HCT116 (cell line): ENCODE results near the gene ATP6V1G2. TPM values are rescaled to one million over a fixed set of nuclear protein-coding genes. Genes with fewer than 3 reads are reported as not detected.

Experiments
- ATAC-seq: fragments of 200-7000 bp; cut with Tn5 transposase; 2 replicates; pipeline ENCODE4 v1.9.1; 2020; ENCODE audit warnings: mild to moderate bottlenecking, moderate library complexity
- BruUV-seq: library from RNA; stranded (reverse); fragments of 400-500 nt; replicated peaks from 2 replicates; lab custom pipeline; 2021; lab: Mats Ljungman, UMichigan
- CTCF ChIA-PET: fragments of 300-600 bp; sonication (Branson Sonifier 250); formaldehyde crosslinking; loops from one replicate; lab custom pipeline; 2021; ENCODE audit warnings: antibody characterized with exemption; lab: Charles Lee
- POLR2A ChIA-PET: fragments of 300-600, 350-600 bp; sonication (Branson Sonifier 250); formaldehyde crosslinking; loops from one replicate; lab custom pipeline; 2021; ENCODE audit warnings: antibody characterized with exemption; lab: Charles Lee
- RAD21 ChIA-PET, 2 experiments: fragments of 300-600 bp; sonication (Branson Sonifier 250); formaldehyde crosslinking; loops; one replicate each; lab custom pipeline; 2023; ENCODE audit warnings: low total read pairs in 2 of 2; ENCODE audit not compliant: uncharacterized antibody in 2 of 2, unreplicated experiment in 2 of 2, low non-redundant PET in 1 of 2; lab: Charles Lee
- DNase-seq: peaks from one replicate; pipeline ENCODE4 v3.0.0-alpha.2; 2010; ENCODE audit warnings: low read depth, low spot score
- H2AFZ ChIP-seq: fragments of 200-600 bp; shearing (Covaris generic), sonication (generic); 2 replicates; pipeline ENCODE4 v1.6.1; 2017; ENCODE audit warnings: low read depth, mixed run types, mixed read lengths, antibody characterized with exemption, low read length; ENCODE audit not compliant: poor library complexity, severe bottlenecking
- H3K27ac ChIP-seq: 2 replicates; pipeline ENCODE4 v1.5.1; 2012; ENCODE audit warnings: low read depth, low read length
- H3K27me3 ChIP-seq: fragments of 200-600 bp; sonication (generic); 2 replicates; pipeline ENCODE4 v1.6.1; 2016; ENCODE audit warnings: mixed run types, low read length, mixed read lengths; ENCODE audit not compliant: insufficient read depth
- H3K36me3 ChIP-seq, 2 experiments: fragments of 200-500 bp in 1 of 2; fragments of 200-600 bp in 1 of 2; sonication (Bioruptor generic) in 1 of 2; sonication (generic) in 1 of 2; 2 replicates each; pipeline versions ENCODE4 v1.5.1 to v1.6.1; 2014 to 2016; ENCODE audit warnings: low read length in 2 of 2, inconsistent platforms in 1 of 2, mixed read lengths in 1 of 2, mixed run types in 1 of 2; ENCODE audit not compliant: insufficient read depth in 2 of 2, control insufficient read depth in 1 of 2
- H3K4me1 ChIP-seq, 2 experiments: fragments of 200-600 bp in 1 of 2; sonication (generic) in 1 of 2; 2 replicates each; pipeline versions ENCODE4 v1.5.1 to v1.6.1; 2012 to 2017; ENCODE audit warnings: low read length in 2 of 2, inconsistent platforms in 1 of 2, mild to moderate bottlenecking in 1 of 2, mixed read lengths in 1 of 2, mixed run types in 1 of 2, moderate library complexity in 1 of 2; ENCODE audit not compliant: insufficient read depth in 2 of 2, control insufficient read depth in 1 of 2
- H3K4me2 ChIP-seq: fragments of 200-600 bp; sonication (generic); 2 replicates; pipeline ENCODE4 v1.6.1; 2017; ENCODE audit warnings: mixed run types, low read length, mixed read lengths
- H3K4me3 ChIP-seq, 2 experiments: fragments of 200-600 bp in 1 of 2; sonication (generic) in 1 of 2; replicated peaks in 1 of 2; 2 replicates each; pipeline ENCODE4 v1.5.1; 2011 to 2016; ENCODE audit warnings: low read length in 2 of 2, control low read depth in 1 of 2, low read depth in 1 of 2, mild to moderate bottlenecking in 1 of 2, mixed read lengths in 1 of 2, mixed run types in 1 of 2
- H3K79me2 ChIP-seq: fragments of 200-600 bp; sonication (generic); 2 replicates; pipeline ENCODE4 v1.6.1; 2017; ENCODE audit warnings: mild to moderate bottlenecking, mixed run types, low read length, moderate library complexity, mixed read lengths; ENCODE audit not compliant: insufficient read depth
- H3K9ac ChIP-seq: fragments of 200-600 bp; sonication (generic); 2 replicates; pipeline ENCODE4 v1.6.1; 2016; ENCODE audit warnings: low read length, mixed read lengths
- H3K9me2 ChIP-seq: fragments of 200-600 bp; sonication (generic), shearing (Covaris generic); 2 replicates; pipeline ENCODE4 v1.6.1; 2017; ENCODE audit warnings: mixed run types, mild to moderate bottlenecking, moderate library complexity; ENCODE audit not compliant: insufficient read depth
- H3K9me3 ChIP-seq, 2 experiments: fragments of 200-500 bp in 1 of 2; fragments of 200-600 bp in 1 of 2; sonication (Bioruptor generic) in 1 of 2; sonication (generic) in 1 of 2; 2 replicates each; pipeline ENCODE4 v1.6.1; 2014 to 2017; ENCODE audit warnings: low read length in 2 of 2, mixed read lengths in 2 of 2, inconsistent platforms in 1 of 2, low read depth in 1 of 2, mild to moderate bottlenecking in 1 of 2, mixed run types in 1 of 2, moderate library complexity in 1 of 2; ENCODE audit not compliant: control insufficient read depth in 1 of 2, insufficient read depth in 1 of 2
- H4K20me1 ChIP-seq: fragments of 200-600 bp; sonication (generic), shearing (Covaris generic); 2 replicates; pipeline ENCODE4 v1.6.1; 2017; ENCODE audit warnings: mixed run types, mild to moderate bottlenecking, moderate library complexity; ENCODE audit not compliant: insufficient read depth
- CBX3 ChIP-seq: IDR thresholded peaks from 2 replicates; pipeline ENCODE4 v1.6.1; 2012; ENCODE audit warnings: low read depth
- CEBPB ChIP-seq: IDR thresholded peaks from 2 replicates; pipeline ENCODE4 v1.6.1; 2012; ENCODE audit warnings: low read depth
- ELF1 ChIP-seq: IDR thresholded peaks from 2 replicates; pipeline ENCODE4 v1.6.1; 2012; ENCODE audit warnings: low read depth, borderline replicate concordance
- EZH2 ChIP-seq: fragments of 200-600 bp; sonication (generic); IDR thresholded peaks from 2 replicates; pipeline ENCODE4 v1.6.1; 2017; ENCODE audit warnings: antibody characterized with exemption, mixed run types
- EZH2phosphoT487 ChIP-seq: fragments of 200-600 bp; IDR thresholded peaks from 2 replicates; pipeline ENCODE4 v1.6.1; 2018; ENCODE audit warnings: antibody characterized with exemption, borderline replicate concordance
- JUND ChIP-seq: IDR thresholded peaks from 2 replicates; pipeline ENCODE4 v1.6.1; 2012
- SIN3A ChIP-seq: IDR thresholded peaks from 2 replicates; pipeline ENCODE4 v1.6.1; 2012; ENCODE audit warnings: low read depth
- SP1 ChIP-seq: IDR thresholded peaks from 2 replicates; pipeline ENCODE4 v1.6.1; 2012; ENCODE audit warnings: low read depth
- ZFX ChIP-seq: fragments of 450-650 bp; IDR thresholded peaks from 2 replicates; pipeline ENCODE4 v1.6.1; 2017
- ZNF274 ChIP-seq: fragments of 200-500 bp; sonication (Bioruptor generic); IDR thresholded peaks from 2 replicates; pipeline ENCODE4 v1.6.1; 2014; ENCODE audit warnings: mild to moderate bottlenecking, low read depth, low read length, inconsistent platforms
- intact Hi-C: fragments of 100-400 bp; cut with micrococcal nuclease; formaldehyde crosslinking; loops from 2 replicates; pipeline ENCODE4 v1.10.0; 2022
- total RNA-seq: library from RNA; stranded (reverse); gene quantifications from one replicate; pipeline ENCODE4 v1.2.1, GENCODE V29; 2021; ENCODE audit not compliant: unreplicated experiment
- TF ChIP-seq, protein P1 (sequence below): IDR thresholded peaks from 2 replicates; pipeline ENCODE4 v1.6.1; 2012
- TF ChIP-seq, protein P2 (sequence below): IDR thresholded peaks from 2 replicates; pipeline ENCODE4 v1.6.1; 2012
- TF ChIP-seq, protein P3 (sequence below): IDR thresholded peaks from 2 replicates; pipeline ENCODE4 v1.6.1; 2012; ENCODE audit warnings: low read depth
- TF ChIP-seq, protein P4 (sequence below): IDR thresholded peaks from 2 replicates; pipeline ENCODE4 v1.6.1; 2011; ENCODE audit warnings: mild to moderate bottlenecking, low read length, moderate library complexity; ENCODE audit not compliant: insufficient replicate concordance; ENCODE audit errors: extremely low read depth

ATP6V1G2 gene
- total RNA-seq, 1 experiment from 2014 or later: 1.8 TPM

DNA sequence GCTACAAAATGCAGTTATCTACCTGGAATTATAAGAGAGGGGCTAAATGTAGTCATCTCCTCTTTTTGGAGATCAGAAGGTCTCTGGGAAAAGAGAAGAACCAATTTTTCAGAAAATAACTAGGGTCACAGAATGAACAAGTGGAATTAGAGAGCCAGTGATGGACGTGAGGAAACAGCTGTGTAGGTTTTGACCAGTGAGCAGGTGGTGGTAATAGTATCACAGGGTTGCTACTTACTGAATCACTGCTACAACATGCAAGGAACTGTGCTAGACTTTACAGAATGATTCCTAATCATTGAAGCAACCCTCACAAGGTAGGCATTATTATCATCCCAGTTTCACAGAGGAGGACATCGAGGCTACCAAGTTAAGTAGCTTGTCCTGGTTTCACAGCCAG lies 1.7 kb downstream of the ATP6V1G2 start:
- BruUV-seq: no TSS peak
- no peak overlapping the region for H3K4me2 ChIP-seq
- no peak for TF ChIP-seq ZFX
- TF ChIP-seq, protein P1, sequence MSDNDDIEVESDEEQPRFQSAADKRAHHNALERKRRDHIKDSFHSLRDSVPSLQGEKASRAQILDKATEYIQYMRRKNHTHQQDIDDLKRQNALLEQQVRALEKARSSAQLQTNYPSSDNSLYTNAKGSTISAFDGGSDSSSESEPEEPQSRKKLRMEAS: no peak
- no peak overlapping the region for H2AFZ ChIP-seq
- H4K20me1 ChIP-seq: peaks cover 14% of the 10 kb centered on the region; the same call in 1 of the 2 replicates
- no peaks in the 10 kb centered on the region for H3K9me2 ChIP-seq
- ATAC-seq: no peak
- H3K27ac ChIP-seq: no peak overlapping the region
- no peak for DNase-seq
- peaks cover 25 to 42% of the 10 kb centered on the region in 2 experiments for H3K4me1 ChIP-seq
- H3K9me3 ChIP-seq: no peaks in the 10 kb centered on the region
- H3K36me3 ChIP-seq: peaks cover 12 to 15% of the 10 kb centered on the region in 2 experiments
- H3K9ac ChIP-seq: no peak overlapping the region
- H3K27me3 ChIP-seq: no peaks in the 10 kb centered on the region
- intact Hi-C loops: loop anchor here (10.0 kb wide), 1 partner anchor 290 kb away; no protein-coding TSS in a partner anchor
- ChIA-PET POLR2A (no interaction called here), CTCF (interaction anchor here (5.0 kb wide), 1 partner anchor 54 kb away, joined by 78 read pairs; no protein-coding TSS in a partner anchor), RAD21 (no interaction called here)
- H3K4me3 ChIP-seq: no peak overlapping the region
- H3K79me2 ChIP-seq: peaks cover 41% of the 10 kb centered on the region

DNA sequence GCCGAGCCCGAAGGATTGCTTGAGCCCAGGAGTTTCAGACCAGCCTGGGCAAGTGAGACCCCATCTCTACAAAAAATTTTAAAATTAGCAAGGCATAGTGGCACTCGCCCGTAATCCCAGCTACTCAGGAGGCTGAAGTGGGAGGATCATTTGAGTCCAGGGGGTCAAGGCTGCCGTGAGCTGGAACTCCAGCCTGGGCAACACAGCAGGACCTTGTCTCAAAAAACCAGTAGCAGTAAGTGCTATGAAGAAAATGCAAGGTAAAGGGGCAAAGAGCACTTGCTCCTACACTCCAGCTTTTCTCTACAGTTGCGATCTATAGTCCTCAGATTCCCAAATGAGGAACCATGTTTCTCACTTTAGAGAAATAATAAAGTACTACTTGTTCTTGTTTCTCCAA lies 2.8 kb downstream of the ATP6V1G2 start:
- Histone ChIP-seq H3K4me1 (peaks cover 25 to 48% of the 10 kb centered on the region in 2 experiments), H3K9me3 (no peaks in the 10 kb centered on the region), H3K79me2 (peaks cover 51% of the 10 kb centered on the region), H3K4me3 (peak overlapping the region; percentile 85 to 98; a peak in 3 of 4 replicates), H3K36me3 (peaks cover 19 to 21% of the 10 kb centered on the region in 2 experiments), H3K4me2 (peak overlapping the region; percentile 85), H3K27ac (peak overlapping the region; percentile 96; the same call in 1 of the 2 replicates), H3K9ac (no peak overlapping the region), H3K27me3 (no peaks in the 10 kb centered on the region), H2AFZ (no peak overlapping the region), H3K9me2 (no peaks in the 10 kb centered on the region), H4K20me1 (peaks cover 24% of the 10 kb centered on the region; the same call in 1 of the 2 replicates)
- intact Hi-C loops: loop anchor here (10.0 kb wide), 1 partner anchor 291 kb away; no protein-coding TSS in a partner anchor
- ATAC-seq: no peak
- no peak for DNase-seq
- BruUV-seq: no TSS peak
- ChIA-PET CTCF (no interaction called here), POLR2A (interaction anchor here (0.7 to 2.4 kb wide), 2 partner anchors 39 to 121 kb away, joined by 3 to 8 read pairs; partner anchors contain the start of genes CSNK2B and GPANK1), RAD21 (no interaction called here)
- TF ChIP-seq ZFX (no peak), JUND (no peak), CEBPB (no peak), ELF1 (no peak), CBX3 (no peak), SP1 (no peak), EZH2phosphoT487 (no peak), EZH2 (no peak), SIN3A (no peak), ZNF274 (no peak)
- TF ChIP-seq, protein P1: no peak
- TF ChIP-seq, protein P2, sequence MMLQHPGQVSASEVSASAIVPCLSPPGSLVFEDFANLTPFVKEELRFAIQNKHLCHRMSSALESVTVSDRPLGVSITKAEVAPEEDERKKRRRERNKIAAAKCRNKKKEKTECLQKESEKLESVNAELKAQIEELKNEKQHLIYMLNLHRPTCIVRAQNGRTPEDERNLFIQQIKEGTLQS: no peak
- TF ChIP-seq, protein P3, sequence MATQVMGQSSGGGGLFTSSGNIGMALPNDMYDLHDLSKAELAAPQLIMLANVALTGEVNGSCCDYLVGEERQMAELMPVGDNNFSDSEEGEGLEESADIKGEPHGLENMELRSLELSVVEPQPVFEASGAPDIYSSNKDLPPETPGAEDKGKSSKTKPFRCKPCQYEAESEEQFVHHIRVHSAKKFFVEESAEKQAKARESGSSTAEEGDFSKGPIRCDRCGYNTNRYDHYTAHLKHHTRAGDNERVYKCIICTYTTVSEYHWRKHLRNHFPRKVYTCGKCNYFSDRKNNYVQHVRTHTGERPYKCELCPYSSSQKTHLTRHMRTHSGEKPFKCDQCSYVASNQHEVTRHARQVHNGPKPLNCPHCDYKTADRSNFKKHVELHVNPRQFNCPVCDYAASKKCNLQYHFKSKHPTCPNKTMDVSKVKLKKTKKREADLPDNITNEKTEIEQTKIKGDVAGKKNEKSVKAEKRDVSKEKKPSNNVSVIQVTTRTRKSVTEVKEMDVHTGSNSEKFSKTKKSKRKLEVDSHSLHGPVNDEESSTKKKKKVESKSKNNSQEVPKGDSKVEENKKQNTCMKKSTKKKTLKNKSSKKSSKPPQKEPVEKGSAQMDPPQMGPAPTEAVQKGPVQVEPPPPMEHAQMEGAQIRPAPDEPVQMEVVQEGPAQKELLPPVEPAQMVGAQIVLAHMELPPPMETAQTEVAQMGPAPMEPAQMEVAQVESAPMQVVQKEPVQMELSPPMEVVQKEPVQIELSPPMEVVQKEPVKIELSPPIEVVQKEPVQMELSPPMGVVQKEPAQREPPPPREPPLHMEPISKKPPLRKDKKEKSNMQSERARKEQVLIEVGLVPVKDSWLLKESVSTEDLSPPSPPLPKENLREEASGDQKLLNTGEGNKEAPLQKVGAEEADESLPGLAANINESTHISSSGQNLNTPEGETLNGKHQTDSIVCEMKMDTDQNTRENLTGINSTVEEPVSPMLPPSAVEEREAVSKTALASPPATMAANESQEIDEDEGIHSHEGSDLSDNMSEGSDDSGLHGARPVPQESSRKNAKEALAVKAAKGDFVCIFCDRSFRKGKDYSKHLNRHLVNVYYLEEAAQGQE: no peak
- TF ChIP-seq, protein P4, sequence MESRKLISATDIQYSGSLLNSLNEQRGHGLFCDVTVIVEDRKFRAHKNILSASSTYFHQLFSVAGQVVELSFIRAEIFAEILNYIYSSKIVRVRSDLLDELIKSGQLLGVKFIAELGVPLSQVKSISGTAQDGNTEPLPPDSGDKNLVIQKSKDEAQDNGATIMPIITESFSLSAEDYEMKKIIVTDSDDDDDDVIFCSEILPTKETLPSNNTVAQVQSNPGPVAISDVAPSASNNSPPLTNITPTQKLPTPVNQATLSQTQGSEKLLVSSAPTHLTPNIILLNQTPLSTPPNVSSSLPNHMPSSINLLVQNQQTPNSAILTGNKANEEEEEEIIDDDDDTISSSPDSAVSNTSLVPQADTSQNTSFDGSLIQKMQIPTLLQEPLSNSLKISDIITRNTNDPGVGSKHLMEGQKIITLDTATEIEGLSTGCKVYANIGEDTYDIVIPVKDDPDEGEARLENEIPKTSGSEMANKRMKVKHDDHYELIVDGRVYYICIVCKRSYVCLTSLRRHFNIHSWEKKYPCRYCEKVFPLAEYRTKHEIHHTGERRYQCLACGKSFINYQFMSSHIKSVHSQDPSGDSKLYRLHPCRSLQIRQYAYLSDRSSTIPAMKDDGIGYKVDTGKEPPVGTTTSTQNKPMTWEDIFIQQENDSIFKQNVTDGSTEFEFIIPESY: no peak
